ENCODE data around the gene DNAI7.

DNAI7 gene

GRCh38 chr12:25110260-25110659, 84.7 kb downstream of the DNAI7 start:
- Histone ChIP-seq H3F3A (ENCODE audit: insufficient read depth, low read length) (no peaks in the 10 kb centered on the region; the same call in 1 of the 2 replicates), H3K4me2 (ENCODE audit: low read depth, low read length) (no peak overlapping the region), H3K9me2 (replicated peaks; ENCODE audit: insufficient read depth, low read length) (no peaks in the 10 kb centered on the region), H3K4me3 (ENCODE audit: low read length) (no peak overlapping the region), H4K20me1 (ENCODE audit: insufficient read depth, low read length) (no peaks in the 10 kb centered on the region), H3K27ac (ENCODE audit: low read length) (no peak overlapping the region), H3K9ac (ENCODE audit: low read length) (no peak overlapping the region), H3K79me2 (ENCODE audit: low read length) (no peaks in the 10 kb centered on the region), H2AFZ (ENCODE audit: low read length) (no peak overlapping the region), H3K9me3 (replicated peaks; ENCODE audit: insufficient read depth, low read length) (no peaks in the 10 kb centered on the region), H3K4me1 (ENCODE audit: low read length) (no peaks in the 10 kb centered on the region), H3K27me3 (replicated peaks; ENCODE audit: insufficient read depth, low read length) (no peaks in the 10 kb centered on the region), H3K36me3 (replicated peaks; ENCODE audit: insufficient read depth, low read length) (no peaks in the 10 kb centered on the region)
- DNase-seq = no peak
- no peak for TF ChIP-seq EZH2phosphoT487 (IDR thresholded peaks at IDR 0.05; ENCODE audit: low read length)
- no peak for TF ChIP-seq EZH2 (optimal IDR thresholded peaks at IDR 0.05; ENCODE audit: low read depth, low read length)
- no peak for TF ChIP-seq CTCF (IDR thresholded peaks at IDR 0.05; ENCODE audit: low read length)

- Histone ChIP-seq H3K9me3 (replicated peaks; ENCODE audit: insufficient read depth, low read length) (no peaks in the 10 kb centered on the region), H3K36me3 (replicated peaks; ENCODE audit: insufficient read depth, low read length) (no peaks in the 10 kb centered on the region), H3K4me1 (ENCODE audit: low read length) (no peaks in the 10 kb centered on the region), H4K20me1 (ENCODE audit: insufficient read depth, low read length) (no peaks in the 10 kb centered on the region), H3K4me2 (ENCODE audit: low read depth, low read length) (no peak overlapping the region), H3F3A (ENCODE audit: insufficient read depth, low read length) (no peaks in the 10 kb centered on the region; the same call in 1 of the 2 replicates), H2AFZ (ENCODE audit: low read length) (no peak overlapping the region), H3K4me3 (ENCODE audit: low read length) (no peak overlapping the region), H3K27ac (ENCODE audit: low read length) (no peak overlapping the region), H3K9me2 (replicated peaks; ENCODE audit: insufficient read depth, low read length) (no peaks in the 10 kb centered on the region), H3K79me2 (ENCODE audit: low read length) (no peaks in the 10 kb centered on the region), H3K27me3 (replicated peaks; ENCODE audit: insufficient read depth, low read length) (no peaks in the 10 kb centered on the region), H3K9ac (ENCODE audit: low read length) (no peak overlapping the region)
- DNase-seq = no peak
- TF ChIP-seq EZH2 (optimal IDR thresholded peaks at IDR 0.05; ENCODE audit: low read depth, low read length) = no peak
Measured at GRCh38 chr12:25107920-25108319, 87.0 kb downstream of the DNAI7 start.

GRCh38 chr12:25106818-25107217, 88.1 kb downstream of the DNAI7 start:
- Histone ChIP-seq H3K36me3 (replicated peaks; ENCODE audit: insufficient read depth, low read length) (no peaks in the 10 kb centered on the region), H3K4me2 (ENCODE audit: low read depth, low read length) (no peak overlapping the region), H3K9me3 (replicated peaks; ENCODE audit: insufficient read depth, low read length) (no peaks in the 10 kb centered on the region), H3K27ac (ENCODE audit: low read length) (no peak overlapping the region), H3K27me3 (replicated peaks; ENCODE audit: insufficient read depth, low read length) (no peaks in the 10 kb centered on the region), H3F3A (ENCODE audit: insufficient read depth, low read length) (no peaks in the 10 kb centered on the region; the same call in 1 of the 2 replicates), H3K79me2 (ENCODE audit: low read length) (no peaks in the 10 kb centered on the region), H4K20me1 (ENCODE audit: insufficient read depth, low read length) (no peaks in the 10 kb centered on the region), H3K9me2 (replicated peaks; ENCODE audit: insufficient read depth, low read length) (no peaks in the 10 kb centered on the region), H2AFZ (ENCODE audit: low read length) (no peak overlapping the region), H3K9ac (ENCODE audit: low read length) (no peak overlapping the region), H3K4me1 (ENCODE audit: low read length) (no peaks in the 10 kb centered on the region), H3K4me3 (ENCODE audit: low read length) (no peak overlapping the region)
- no peak for DNase-seq
- TF ChIP-seq CTCF (IDR thresholded peaks at IDR 0.05; ENCODE audit: low read length) (no peak), EZH2 (optimal IDR thresholded peaks at IDR 0.05; ENCODE audit: low read depth, low read length) (no peak)

- no peaks in the 10 kb centered on the region for H3K9me3 ChIP-seq (replicated peaks; ENCODE audit: insufficient read depth, low read length)
- DNase-seq = no peak
- H3K36me3 ChIP-seq (replicated peaks; ENCODE audit: insufficient read depth, low read length) = no peaks in the 10 kb centered on the region
- H3K4me1 ChIP-seq (ENCODE audit: low read length) = peaks cover 13% of the 10 kb centered on the region
- H3K27ac ChIP-seq (ENCODE audit: low read length) = no peak overlapping the region
- 0 out of 2 replicates have a peak, but pooled peaks cover 2% of the 10 kb centered on the region for H3F3A ChIP-seq (ENCODE audit: insufficient read depth, low read length)
- H3K4me3 ChIP-seq (ENCODE audit: low read length) = no peak overlapping the region
- no peaks in the 10 kb centered on the region for H3K27me3 ChIP-seq (replicated peaks; ENCODE audit: insufficient read depth, low read length)
- no peaks in the 10 kb centered on the region for H3K9me2 ChIP-seq (replicated peaks; ENCODE audit: insufficient read depth, low read length)
- no peak overlapping the region for H3K9ac ChIP-seq (ENCODE audit: low read length)
- H4K20me1 ChIP-seq (ENCODE audit: insufficient read depth, low read length) = no peaks in the 10 kb centered on the region
- H2AFZ ChIP-seq (ENCODE audit: low read length) = no peak overlapping the region
- H3K79me2 ChIP-seq (ENCODE audit: low read length) = no peaks in the 10 kb centered on the region
- TF ChIP-seq EZH2 (optimal IDR thresholded peaks at IDR 0.05; ENCODE audit: low read depth, low read length) (no peak), CTCF (IDR thresholded peaks at IDR 0.05; ENCODE audit: low read length) (no peak), EZH2phosphoT487 (IDR thresholded peaks at IDR 0.05; ENCODE audit: low read length) (no peak)
- H3K4me2 ChIP-seq (ENCODE audit: low read depth, low read length) = no peak overlapping the region
Measured at GRCh38 chr12:25102402-25102801, 92.6 kb downstream of the DNAI7 start.

All from MM.1S (cell line).